GM12891 (cell line): ENCODE measurements around the gene DHCR7.
A peak's percentile ranks its signal among the peaks of the same experiment; 100 is the strongest.

Source experiments
- DNase-seq: peaks from one replicate; pipeline ENCODE4 v3.0.0; 2011; ENCODE audit warnings: low spot score; ENCODE audit not compliant: insufficient read length
- FAIRE-seq: peaks from 2 replicates; lab custom pipeline; 2011; peaks lifted over from hg19 to GRCh38; lab: Jason Lieb, UNC
- PAX5 ChIP-seq: IDR thresholded peaks from 2 replicates; pipeline ENCODE4 v1.6.1; 2011; ENCODE audit warnings: low read length, moderate library complexity, mild to moderate bottlenecking; ENCODE audit not compliant: insufficient read depth, severe bottlenecking
- POLR2A ChIP-seq: IDR thresholded peaks from 2 replicates; pipeline ENCODE4 v1.6.1; 2011; ENCODE audit warnings: low read depth, low read length, control low read depth
- POLR2AphosphoS5 ChIP-seq: IDR thresholded peaks from 2 replicates; pipeline ENCODE4 v1.6.1; 2011; ENCODE audit warnings: low read depth, low read length, control low read depth
- POU2F2 ChIP-seq: IDR thresholded peaks from 2 replicates; pipeline ENCODE4 v1.6.1; 2011; ENCODE audit warnings: low read depth, mild to moderate bottlenecking, control low read depth, low read length, moderate library complexity
- SPI1 ChIP-seq: IDR thresholded peaks from 2 replicates; pipeline ENCODE4 v1.6.1; 2011; ENCODE audit warnings: low read depth, low read length, control low read depth
- TAF1 ChIP-seq: IDR thresholded peaks from 2 replicates; pipeline ENCODE4 v1.6.1; 2011; ENCODE audit warnings: low read depth, low read length, control low read depth

The DHCR7 gene

GRCh38 chr11:71458146-71459070 is 10.2 kb upstream of the DHCR7 start:
- no peak for DNase-seq
- FAIRE-seq = no peak
- TF ChIP-seq POU2F2 = no peak
- no peak for TF ChIP-seq PAX5
- TF ChIP-seq SPI1 = no peak
- no peak for TF ChIP-seq TAF1
- no peak for TF ChIP-seq POLR2A
- TF ChIP-seq POLR2AphosphoS5 = no peak

- DNase-seq (no peak), FAIRE-seq (no peak)
- TF ChIP-seq POU2F2 = no peak
- no peak for TF ChIP-seq POLR2A
- TF ChIP-seq TAF1 = no peak
These were observed 8.6 kb upstream of the DHCR7 start for GRCh38 chr11:71456831-71457230.

GRCh38 chr11:71456294-71456693 is 8.1 kb upstream of the DHCR7 start:
- no peak for FAIRE-seq

GRCh38 chr11:71454470-71455113 is 6.4 kb upstream of the DHCR7 start:
- TF ChIP-seq PAX5 = no peak
- no peak for TF ChIP-seq POLR2AphosphoS5
- no peak for TF ChIP-seq TAF1
- no peak for TF ChIP-seq POU2F2
- no peak for FAIRE-seq
- DNase-seq = no peak

More at GRCh38 chr11:71456294-71456693, 8.1 kb upstream of the DHCR7 start:
- no peak for DNase-seq
- TF ChIP-seq POU2F2 (no peak), SPI1 (no peak), POLR2A (no peak), TAF1 (no peak), POLR2AphosphoS5 (no peak), PAX5 (no peak)

GRCh38 chr11:71453918-71454304 is 5.7 kb upstream of the DHCR7 start:
- no peak for FAIRE-seq
- TF ChIP-seq POLR2AphosphoS5 = no peak
- TF ChIP-seq TAF1 = no peak
- TF ChIP-seq POU2F2 = no peak
- no peak for TF ChIP-seq SPI1
- TF ChIP-seq PAX5 = no peak
- TF ChIP-seq POLR2A = no peak
- no peak for DNase-seq

- DNase-seq = peak; percentile 96
- FAIRE-seq = peak; percentile 84
- TF ChIP-seq POLR2A (peak; percentile 46; the same call in 1 of the 2 replicates), PAX5 (no peak), TAF1 (0 out of 2 replicates have a peak, but pooled peaks have one; percentile 33), POLR2AphosphoS5 (0 out of 2 replicates have a peak, but pooled peaks have one; percentile 36)
These were observed 5.1 kb upstream of the DHCR7 start, which contains the start of gene NADSYN1 for GRCh38 chr11:71453037-71453917. TSS of gene NADSYN1 (plus strand) at chr11:71453203. CDS start at chr11:71453297, 94 bp downstream.

GRCh38 chr11:71452199-71453036 is 4.2 kb upstream of the DHCR7 start:
- DNase-seq (no peak), FAIRE-seq (no peak)
- TF ChIP-seq TAF1 = no peak
- TF ChIP-seq POU2F2 = no peak
- 0 out of 2 replicates have a peak, but pooled peaks have one; percentile 15 for TF ChIP-seq POLR2A
- TF ChIP-seq SPI1 = peak; percentile 32; the same call in 1 of the 2 replicates
- TF ChIP-seq POLR2AphosphoS5 = no peak
- no peak for TF ChIP-seq PAX5

- TF ChIP-seq POU2F2 (peak; percentile 97), POLR2AphosphoS5 (no peak)
- FAIRE-seq (no peak), DNase-seq (no peak)
These were observed 3.5 kb upstream of the DHCR7 start for GRCh38 chr11:71451596-71452198.
